Measurements from ENCODE around the gene PSMA7.

- TF ChIP-seq POLR2A (IDR thresholded peaks at IDR 0.05; ENCODE audit: low read length) = no peak
- no peak for TF ChIP-seq GATA1 (IDR thresholded peaks at IDR 0.05; ENCODE audit: low read depth, low read length)
Observed at GRCh38 chr20:62158088-62158400, 14.8 kb upstream of the PSMA7 start.

Measured in erythroblast (primary cell).